ENCODE results near the gene RABGAP1L.
"Not testable (repeated sequence)": the region's sequence is repeated elsewhere in the genome, so short reads cannot be mapped to it uniquely, and the experiment has no call there.

The RABGAP1L gene

DNA sequence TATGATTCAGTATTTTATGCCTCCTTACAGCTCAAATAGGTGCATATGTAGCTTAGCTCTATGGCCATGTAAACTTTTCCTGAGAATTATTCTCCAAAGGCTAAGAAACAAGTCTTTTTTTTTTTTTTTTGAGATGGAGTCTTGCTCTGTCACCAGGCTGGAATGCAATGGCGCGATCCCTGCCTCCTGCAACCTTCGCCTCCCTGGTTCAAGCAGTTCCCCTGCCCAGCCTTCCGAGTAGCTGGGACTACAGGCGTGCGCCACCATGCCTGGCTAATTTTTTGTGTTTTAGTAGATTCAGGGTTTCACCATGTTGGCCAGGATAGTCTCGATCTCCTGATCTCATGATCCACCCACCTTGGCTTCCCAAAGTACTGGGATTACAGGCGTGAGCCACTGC lies 657.3 kb downstream of the RABGAP1L start:
- not testable (repeated sequence) for DNase-seq (ENCODE audit: low spot score)

- DNase-seq (ENCODE audit: low spot score): no peak
These were observed 658.8 kb downstream of the RABGAP1L start for GRCh38 chr1:174818014-174818616.

DNA sequence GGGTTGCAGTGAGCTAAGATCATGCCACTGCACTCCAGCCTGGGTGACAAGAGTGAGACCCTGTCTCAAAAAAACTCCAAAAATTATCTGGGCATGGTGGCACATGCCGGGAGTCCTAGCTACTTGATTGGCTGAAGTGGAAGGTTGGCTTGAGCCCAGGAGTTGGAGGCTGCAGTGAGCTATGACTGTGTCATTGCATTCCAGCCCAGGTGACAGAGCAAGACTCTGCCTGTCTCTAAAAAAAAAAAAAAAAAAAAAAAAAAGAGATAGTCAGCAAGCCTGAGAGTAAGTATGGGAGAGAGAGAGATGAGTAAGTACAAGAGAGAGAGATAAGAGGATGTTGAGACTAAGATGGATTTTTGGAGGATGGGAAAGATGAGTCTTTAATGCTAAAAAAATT lies 659.6 kb downstream of the RABGAP1L start:
- no peak for DNase-seq (ENCODE audit: low spot score)

- DNase-seq (ENCODE audit: low spot score): no peak
These were observed 660.3 kb downstream of the RABGAP1L start for GRCh38 chr1:174819596-174819995.

- no peak for DNase-seq (ENCODE audit: low spot score)
These were observed 665.8 kb downstream of the RABGAP1L start for GRCh38 chr1:174825127-174825526.

- no peak for DNase-seq (ENCODE audit: low spot score)
These were observed 666.5 kb downstream of the RABGAP1L start for GRCh38 chr1:174825806-174826205.

DNA sequence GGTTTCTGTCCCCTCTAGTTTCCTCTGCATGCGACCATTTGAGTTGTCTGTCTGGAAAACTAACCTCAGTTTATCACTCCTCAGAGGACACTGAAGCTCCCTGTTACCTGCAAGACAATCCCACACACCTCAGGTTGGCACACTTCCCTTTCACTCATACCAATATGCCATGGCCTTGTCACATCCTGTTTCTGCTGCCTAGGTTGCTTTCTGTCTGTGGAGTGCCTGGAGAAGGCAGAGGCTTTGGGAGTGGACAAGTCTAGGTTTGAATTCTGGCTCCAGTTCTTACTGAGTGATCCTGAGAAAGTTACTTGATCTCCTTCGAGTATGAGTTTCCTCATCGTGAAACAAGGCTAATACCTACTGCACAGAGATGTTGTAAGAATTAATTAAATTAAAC lies 668.9 kb downstream of the RABGAP1L start:
- DNase-seq (ENCODE audit: low spot score): no peak

GRCh38 chr1:174829990-174830389 lies 670.7 kb downstream of the RABGAP1L start:
- no peak for DNase-seq (ENCODE audit: low spot score)

DNA sequence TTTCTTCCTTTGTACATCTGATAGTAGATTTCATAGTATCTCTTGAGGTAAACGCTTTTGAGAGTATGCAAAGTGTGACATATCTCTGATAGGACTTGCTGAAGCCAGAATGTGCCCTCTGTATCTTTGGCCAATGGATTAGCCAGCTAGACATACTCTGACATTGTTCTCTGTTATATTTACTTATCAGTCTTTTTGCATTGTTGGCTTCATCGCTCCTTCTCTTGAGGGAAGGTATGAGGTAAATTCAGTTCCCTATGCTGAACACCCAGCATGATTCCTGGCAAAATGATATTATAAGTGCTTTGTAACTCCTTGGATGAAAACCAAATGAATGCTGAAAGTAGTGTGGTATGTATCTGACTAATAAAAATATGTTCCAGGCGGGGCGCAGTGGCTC lies 677.2 kb downstream of the RABGAP1L start:
- DNase-seq (ENCODE audit: low spot score): no peak

GRCh38 chr1:174837386-174837785 lies 678.1 kb downstream of the RABGAP1L start:
- no peak for DNase-seq (ENCODE audit: low spot score)

- no peak for DNase-seq (ENCODE audit: low spot score)
These were observed 679.9 kb downstream of the RABGAP1L start for GRCh38 chr1:174839211-174839610.

DNA sequence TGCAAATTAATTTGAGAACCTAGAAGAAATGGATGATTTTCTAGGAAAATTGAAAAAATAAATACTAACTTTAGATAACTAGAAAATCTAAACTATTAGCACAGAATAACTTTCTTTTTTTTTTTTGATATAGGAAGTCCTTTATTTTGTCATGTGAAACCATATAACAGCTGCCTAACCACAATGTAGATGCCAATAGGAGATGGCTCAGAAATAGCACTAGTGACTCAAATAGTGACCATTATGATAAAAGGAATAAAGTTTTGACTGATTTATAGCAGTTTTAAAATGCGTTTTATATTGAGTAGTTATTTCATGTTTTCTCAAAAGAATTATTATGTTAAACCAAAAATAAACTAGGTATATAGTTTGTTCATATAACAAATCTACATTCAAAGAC lies 682.4 kb downstream of the RABGAP1L start:
- DNase-seq (ENCODE audit: low spot score): no peak

DNA sequence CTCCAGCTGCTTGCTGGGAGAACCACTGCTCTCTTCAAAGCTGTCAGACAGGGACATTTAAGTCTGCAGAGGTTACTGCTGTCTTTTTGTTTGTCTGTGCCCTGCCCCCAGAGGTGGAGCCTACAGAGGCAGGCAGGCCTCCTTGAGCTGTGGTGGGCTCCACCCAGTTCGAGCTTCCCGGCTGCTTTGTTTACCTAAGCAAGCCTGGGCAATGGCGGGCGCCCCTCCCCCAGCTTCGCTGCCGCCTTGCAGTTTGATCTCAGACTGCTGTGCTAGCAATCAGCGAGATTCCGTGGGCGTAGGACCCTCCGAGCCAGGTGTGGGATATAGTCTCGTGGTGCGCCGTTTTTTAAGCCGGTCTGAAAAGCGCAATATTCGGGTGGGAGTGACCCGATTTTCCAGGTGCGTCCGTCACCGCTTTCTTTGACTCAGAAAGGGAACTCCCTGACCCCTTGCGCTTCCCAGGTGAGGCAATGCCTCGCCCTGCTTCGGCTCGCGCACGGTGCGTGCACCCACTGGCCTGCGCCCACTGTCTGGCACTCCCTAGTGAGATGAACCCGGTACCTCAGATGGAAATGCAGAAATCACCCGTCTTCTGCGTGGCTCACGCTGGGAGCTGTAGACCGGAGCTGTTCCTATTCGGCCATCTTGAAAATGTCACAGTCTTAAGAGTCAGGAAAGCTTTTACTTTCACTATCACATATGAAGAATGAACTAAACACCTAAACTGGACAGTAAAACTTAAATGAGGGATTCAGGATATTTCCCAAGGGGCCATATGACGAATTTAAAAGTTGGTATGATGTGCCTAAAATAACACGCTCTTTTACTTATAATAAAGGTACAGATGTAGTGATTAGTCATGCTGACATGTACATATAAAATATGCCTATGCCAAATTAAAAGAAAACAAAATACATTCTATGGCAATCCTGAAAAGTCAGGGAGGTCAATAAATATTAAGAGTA lies 689.6 kb downstream of the RABGAP1L start:
- DNase-seq (ENCODE audit: low spot score): not testable (repeated sequence)

DNA sequence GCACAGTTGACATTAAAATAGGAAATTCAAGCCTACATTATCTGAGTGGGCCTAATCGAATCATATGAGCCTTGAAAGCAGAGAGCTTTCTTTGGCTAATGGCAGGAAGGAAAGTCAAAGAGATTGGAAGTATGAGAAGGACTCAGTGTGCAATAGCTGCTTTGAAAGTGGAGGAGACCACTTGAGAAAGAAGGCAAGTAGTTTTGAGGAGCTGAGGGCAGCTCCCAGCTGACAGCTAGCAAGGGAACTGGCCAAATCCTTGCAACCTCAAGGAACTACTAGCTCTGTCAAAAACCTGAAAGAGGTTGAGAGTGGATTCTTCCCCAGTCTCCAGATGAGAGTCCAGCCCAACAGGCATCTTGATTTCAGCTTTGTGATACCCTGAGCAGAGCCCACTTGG lies 691.4 kb downstream of the RABGAP1L start:
- no peak for DNase-seq (ENCODE audit: low spot score)

DNA sequence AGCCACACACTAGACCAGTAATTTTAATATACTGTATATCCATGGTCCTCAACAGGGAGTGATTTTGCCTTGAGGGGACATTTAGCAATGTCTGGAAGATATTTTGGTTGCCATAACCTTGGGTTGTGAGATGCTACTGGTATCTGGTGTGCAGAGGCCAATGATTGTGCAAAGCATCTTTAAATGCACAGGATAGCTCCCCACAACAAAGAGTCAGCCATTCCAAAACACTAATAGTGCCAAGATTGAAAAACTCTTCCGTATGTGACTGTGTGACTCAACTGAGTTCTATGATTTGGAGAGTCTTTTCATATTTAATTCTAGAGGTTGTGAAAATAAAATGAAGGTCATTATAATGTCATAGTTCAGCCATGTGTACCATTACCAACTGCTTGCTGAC lies 699.0 kb downstream of the RABGAP1L start:
- no peak for DNase-seq (ENCODE audit: low spot score)

- no peak for DNase-seq (ENCODE audit: low spot score)
These were observed 711.0 kb downstream of the RABGAP1L start for GRCh38 chr1:174870319-174870718.

- no peak for DNase-seq (ENCODE audit: low spot score)
These were observed 712.6 kb downstream of the RABGAP1L start for GRCh38 chr1:174871886-174872285.

- no peak for DNase-seq (ENCODE audit: low spot score)
These were observed 713.3 kb downstream of the RABGAP1L start for GRCh38 chr1:174872615-174873058.

DNA sequence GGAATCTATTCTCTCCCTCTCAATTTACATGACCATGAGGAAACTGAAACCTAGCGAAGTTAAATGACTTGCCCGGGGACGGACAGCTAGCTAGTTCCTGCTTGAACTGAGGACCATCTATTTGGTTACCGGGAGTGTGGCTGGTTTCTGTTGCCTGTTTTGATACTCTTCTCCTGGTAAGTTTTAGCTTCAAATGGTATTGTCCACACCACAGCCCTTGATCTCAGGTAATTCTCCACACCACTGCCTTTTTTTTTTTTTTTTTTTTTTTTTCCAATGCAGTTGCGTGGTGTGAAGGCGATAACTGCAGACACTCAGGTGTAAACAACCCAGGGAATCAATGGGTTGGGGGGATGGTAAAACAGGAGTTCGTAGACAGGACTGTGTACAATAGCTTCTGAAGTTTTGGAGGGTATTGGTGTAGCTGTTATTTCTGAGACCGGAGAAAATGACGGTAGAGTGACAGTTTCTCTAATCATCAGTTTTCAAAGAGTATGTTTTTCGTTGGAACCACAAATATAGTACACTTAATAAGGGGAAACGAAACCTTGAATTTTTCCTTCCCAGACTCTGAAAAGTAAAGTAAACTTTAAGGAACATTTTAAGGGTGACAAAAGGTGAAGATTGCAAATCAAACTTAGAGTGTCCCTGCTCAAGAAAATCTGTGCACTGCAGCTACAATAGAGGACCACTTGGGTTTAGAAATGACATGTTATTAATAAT lies 715.2 kb downstream of the RABGAP1L start:
- no peak for DNase-seq (ENCODE audit: low spot score)

DNA sequence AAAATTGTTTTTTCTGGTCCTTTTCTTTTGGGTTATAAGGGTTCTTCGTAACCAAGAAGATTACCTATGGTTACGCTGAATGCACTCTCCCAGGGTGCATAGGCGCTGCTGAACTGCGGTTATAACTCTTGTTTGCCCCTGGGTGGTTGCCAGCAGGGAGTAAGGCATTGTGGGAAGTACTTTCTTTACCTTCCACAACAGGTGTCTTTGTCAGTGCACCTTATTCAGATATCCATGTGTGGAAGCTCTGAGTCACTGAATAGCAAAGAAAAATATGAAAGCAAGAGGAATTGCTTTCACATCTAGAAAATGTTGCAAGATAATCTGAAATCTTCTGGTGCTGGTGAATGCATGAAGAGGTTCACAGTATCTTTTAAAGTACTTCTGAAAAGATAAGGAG lies 716.0 kb downstream of the RABGAP1L start:
- no peak for DNase-seq (ENCODE audit: low spot score)

DNA sequence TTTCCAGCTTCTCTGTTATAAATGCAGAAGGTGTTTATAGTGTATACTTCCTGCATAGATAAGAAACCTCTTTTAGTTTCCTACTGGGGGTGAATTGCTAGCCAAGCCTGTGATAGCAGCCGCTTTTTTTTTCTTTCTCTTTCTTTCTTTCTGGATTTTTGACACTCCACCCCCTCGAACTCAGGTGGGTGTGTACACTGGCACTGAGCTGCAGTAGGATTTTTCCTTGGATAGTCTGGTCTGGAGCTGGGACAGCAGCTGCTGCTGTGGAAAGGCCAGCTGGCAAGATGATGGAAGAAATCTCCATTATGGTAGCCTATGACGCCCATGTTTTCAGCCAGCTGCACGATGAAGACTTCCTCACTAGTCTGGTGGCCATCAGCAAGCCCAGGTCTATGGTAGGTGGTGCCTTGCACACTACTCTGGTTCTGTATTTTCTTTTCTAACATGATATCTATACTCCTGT lies 717.9 kb downstream of the RABGAP1L start:
- no peak for DNase-seq (ENCODE audit: low spot score)

- no peak for DNase-seq (ENCODE audit: low spot score)
These were observed 720.9 kb downstream of the RABGAP1L start for GRCh38 chr1:174880171-174880570.

DNA sequence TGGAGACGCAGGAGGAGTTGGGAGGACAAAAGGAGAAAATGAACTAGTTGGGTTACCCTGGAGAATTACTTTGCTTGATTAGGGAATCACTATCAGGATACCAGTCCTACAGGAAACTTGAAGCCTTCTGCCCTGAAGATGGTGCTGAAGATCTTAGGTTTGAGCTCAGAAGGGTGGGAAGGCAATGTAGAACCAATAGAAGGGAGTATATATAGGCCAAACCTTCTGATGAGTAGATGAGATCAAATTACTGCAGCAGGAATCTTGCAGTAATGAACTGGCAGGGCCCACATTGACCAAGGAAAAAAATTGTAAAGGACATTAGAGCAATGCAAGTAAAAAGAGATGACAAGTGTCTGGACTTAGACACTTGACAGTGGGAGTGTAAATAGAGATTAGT lies 724.1 kb downstream of the RABGAP1L start:
- peak; percentile 18 for DNase-seq (ENCODE audit: low spot score)
